PC-9 (cell line): ENCODE measurements around the gene RNF126. TPM values are rescaled to one million over a fixed set of nuclear protein-coding genes. Genes with fewer than 3 reads are reported as not detected.
"Not testable (repeated sequence)": the region's sequence is repeated elsewhere in the genome, so short reads cannot be mapped to it uniquely, and the experiment has no call there.

Experiments used
- BruUV-seq: library from RNA; stranded (reverse); fragments of 400-500 nt; replicated peaks from 2 replicates; lab custom pipeline; 2021; lab: Mats Ljungman, UMichigan
- CTCF ChIA-PET: fragments of 300-600 bp; sonication (Branson Sonifier 250); formaldehyde crosslinking; loops from one replicate; lab custom pipeline; 2022; ENCODE audit warnings: antibody characterized with exemption; lab: Charles Lee
- POLR2A ChIA-PET: fragments of 300-600 bp; sonication (Branson Sonifier 250); formaldehyde crosslinking; loops from one replicate; lab custom pipeline; 2022; ENCODE audit warnings: antibody characterized with exemption; ENCODE audit not compliant: unreplicated experiment; lab: Charles Lee
- DNase-seq, 2 experiments: peaks; one replicate each; pipeline versions ENCODE4 v3.0.0 to v3.0.0-alpha.2; 2015 to 2022; ENCODE audit warnings: mixed read lengths in 1 of 2
- H2AFZ ChIP-seq: fragments of 200-600 bp; sonication (generic); 2 replicates; pipeline ENCODE4 v1.8.1; 2017; ENCODE audit warnings: antibody characterized with exemption
- H3F3A ChIP-seq: fragments of 200-600 bp; sonication (generic); 2 replicates; pipeline ENCODE4 v1.8.1; 2017; ENCODE audit warnings: antibody characterized with exemption, mild to moderate bottlenecking, low read depth; ENCODE audit not compliant: insufficient read depth
- H3K27ac ChIP-seq: fragments of 200-600 bp; sonication (generic); 2 replicates; pipeline ENCODE4 v1.6.1; 2016; ENCODE audit warnings: mixed run types
- H3K27me3 ChIP-seq: fragments of 200-600 bp; sonication (generic); 2 replicates; pipeline ENCODE4 v1.6.1; 2016; ENCODE audit warnings: low read depth, mixed run types; ENCODE audit not compliant: insufficient read depth
- H3K36me3 ChIP-seq: fragments of 200-600 bp; sonication (generic); 2 replicates; pipeline ENCODE4 v1.6.1; 2016; ENCODE audit warnings: low read depth, mixed run types
- H3K4me1 ChIP-seq: fragments of 200-600 bp; sonication (generic); replicated peaks from 2 replicates; pipeline ENCODE4 v1.6.1; 2016; ENCODE audit warnings: mixed run types; ENCODE audit not compliant: insufficient read depth
- H3K4me2 ChIP-seq: fragments of 200-600 bp; sonication (generic); 2 replicates; pipeline ENCODE4 v1.6.1; 2017; ENCODE audit warnings: mixed run types
- H3K4me3 ChIP-seq: fragments of 200-600 bp; sonication (generic); 2 replicates; pipeline ENCODE4 v1.6.1; 2016; ENCODE audit warnings: mixed run types
- H3K79me2 ChIP-seq: fragments of 200-600 bp; sonication (generic); 2 replicates; pipeline ENCODE4 v1.6.1; 2017; ENCODE audit warnings: low read depth, mixed run types
- H3K9me2 ChIP-seq: fragments of 200-600 bp; sonication (generic); 2 replicates; pipeline ENCODE4 v1.8.1; 2017; ENCODE audit warnings: mild to moderate bottlenecking; ENCODE audit not compliant: insufficient read depth
- H3K9me3 ChIP-seq: fragments of 200-600 bp; sonication (generic); 2 replicates; pipeline ENCODE4 v1.8.1; 2016; ENCODE audit warnings: low read depth; ENCODE audit not compliant: insufficient read depth
- H4K20me1 ChIP-seq: fragments of 200-600 bp; sonication (generic); 2 replicates; pipeline ENCODE4 v1.8.1; 2017; ENCODE audit not compliant: insufficient read depth
- CTCF ChIP-seq: fragments of 200-600 bp; sonication (generic); conservative IDR thresholded peaks from 2 replicates; pipeline ENCODE4 v1.6.1; 2017; ENCODE audit warnings: mixed run types, antibody characterized with exemption, mild to moderate bottlenecking, moderate library complexity
- EZH2 ChIP-seq: fragments of 200-600 bp; sonication (generic); IDR thresholded peaks from 2 replicates; pipeline ENCODE4 v1.8.0; 2017; ENCODE audit warnings: antibody characterized with exemption, low read depth
- intact Hi-C: fragments of 100-400 bp; cut with micrococcal nuclease; formaldehyde crosslinking; loops from one replicate; pipeline ENCODE4 v1.10.0; 2022; ENCODE audit not compliant: unreplicated experiment
- total RNA-seq: library from RNA; stranded (reverse); gene quantifications from 2 replicates; pipeline ENCODE4 v1.2.3, GENCODE V29; 2021

Gene RNF126
- total RNA-seq, 1 experiment from 2014 or later, result 54.4 TPM

GRCh38 chr19:604355-604754, 58.7 kb downstream of the RNF126 start:
- H3K36me3 ChIP-seq, result no peaks in the 10 kb centered on the region
- DNase-seq, result no peak
- BruUV-seq, result no TSS peak
- no peaks in the 10 kb centered on the region for H3K27me3 ChIP-seq
- no peak overlapping the region for H3K4me3 ChIP-seq
- CTCF ChIA-PET, result no interaction called here
- no peak overlapping the region for H2AFZ ChIP-seq
- H3K4me1 ChIP-seq, result no peaks in the 10 kb centered on the region
- no peak for TF ChIP-seq CTCF
- H3K27ac ChIP-seq, result no peak overlapping the region
- POLR2A ChIA-PET, result no interaction called here
- intact Hi-C loops, result no loop called here
- H3F3A ChIP-seq, result no peaks in the 10 kb centered on the region
- H3K9me3 ChIP-seq, result no peaks in the 10 kb centered on the region
- H4K20me1 ChIP-seq, result no peaks in the 10 kb centered on the region
- no peaks in the 10 kb centered on the region for H3K79me2 ChIP-seq
- no peaks in the 10 kb centered on the region for H3K9me2 ChIP-seq
- no peak overlapping the region for H3K4me2 ChIP-seq

- H3K27ac ChIP-seq, H3K36me3 ChIP-seq, DNase-seq, H4K20me1 ChIP-seq, H3K27me3 ChIP-seq, BruUV-seq, H3F3A ChIP-seq, H3K79me2 ChIP-seq, H3K9me3 ChIP-seq, H3K4me3 ChIP-seq, CTCF ChIA-PET, H3K4me2 ChIP-seq, H3K9me2 ChIP-seq, POLR2A ChIA-PET, H3K4me1 ChIP-seq, intact Hi-C loops, H2AFZ ChIP-seq: not testable (repeated sequence)
Observed at GRCh38 chr19:603779-604178, 59.2 kb downstream of the RNF126 start.

- H4K20me1 ChIP-seq, H3K27me3 ChIP-seq, intact Hi-C loops: not testable (repeated sequence)
Observed at GRCh38 chr19:603302-603639, 59.7 kb downstream of the RNF126 start.

GRCh38 chr19:602391-603301, 60.4 kb downstream of the RNF126 start:
- intact Hi-C loops, result no loop called here
- Histone ChIP-seq H2AFZ (no peak overlapping the region), H4K20me1 (no peaks in the 10 kb centered on the region), H3K36me3 (no peaks in the 10 kb centered on the region), H3K27ac (no peak overlapping the region), H3K4me3 (no peak overlapping the region), H3K9me2 (no peaks in the 10 kb centered on the region), H3K4me1 (no peaks in the 10 kb centered on the region), H3K9me3 (no peaks in the 10 kb centered on the region), H3K79me2 (no peaks in the 10 kb centered on the region), H3F3A (no peaks in the 10 kb centered on the region), H3K27me3 (no peaks in the 10 kb centered on the region), H3K4me2 (no peak overlapping the region)
- no peak for TF ChIP-seq EZH2
- CTCF ChIA-PET, result no interaction called here
- POLR2A ChIA-PET, result no interaction called here
- no peak for DNase-seq
- BruUV-seq, result no TSS peak

More at GRCh38 chr19:603302-603639, 59.7 kb downstream of the RNF126 start:
- H2AFZ ChIP-seq, CTCF ChIA-PET, H3K79me2 ChIP-seq, H3K9me2 ChIP-seq, H3F3A ChIP-seq, H3K27ac ChIP-seq, POLR2A ChIA-PET, H3K4me2 ChIP-seq, H3K9me3 ChIP-seq, H3K4me1 ChIP-seq, DNase-seq, H3K4me3 ChIP-seq, H3K36me3 ChIP-seq, BruUV-seq: not testable (repeated sequence)
